HG03342 (cell line): Measurements from ENCODE around the gene SLC6A15.

Experiments
- ATAC-seq: cut with Tn5 transposase; IDR thresholded peaks from one replicate; pipeline ENCODE4 v1.9.1; 2021; ENCODE audit warnings: mild to moderate bottlenecking, moderate library complexity; ENCODE audit not compliant: unreplicated experiment

The SLC6A15 gene

DNA sequence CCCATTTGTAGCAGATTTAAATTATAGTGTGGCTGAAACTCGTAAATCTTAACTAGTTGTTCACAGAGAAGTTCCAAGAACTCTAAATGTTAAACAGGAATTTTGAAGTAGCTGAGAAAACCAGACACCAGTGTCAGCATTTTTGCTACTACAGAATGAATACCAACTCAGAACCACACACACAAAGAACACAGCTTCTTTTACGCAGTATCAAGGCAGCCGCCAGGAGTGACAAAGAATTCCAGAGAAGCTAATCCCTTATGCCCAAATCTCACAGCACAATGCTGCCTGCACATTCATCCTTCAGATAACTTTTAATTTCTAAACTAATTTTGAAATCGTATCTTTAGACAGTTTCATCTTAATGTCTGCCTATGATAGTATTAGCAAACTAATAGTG, 37.4 kb downstream of the SLC6A15 start:
- ATAC-seq = no peak

DNA sequence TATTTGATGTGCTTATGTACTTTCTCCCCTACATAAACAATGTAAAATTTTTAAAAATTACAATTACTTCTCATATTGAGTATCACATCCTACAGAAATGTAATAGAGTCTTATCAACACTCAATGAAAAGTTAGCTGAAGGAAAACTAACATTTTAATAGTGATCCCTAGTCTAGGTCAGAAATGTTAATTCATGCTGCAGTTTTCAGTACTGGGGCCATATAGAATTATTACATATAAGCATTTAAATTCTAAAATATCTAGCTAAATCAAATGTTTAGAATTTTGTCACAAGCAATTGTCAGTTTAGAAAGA, 37.8 kb downstream of the SLC6A15 start:
- ATAC-seq = peak; percentile 3

DNA sequence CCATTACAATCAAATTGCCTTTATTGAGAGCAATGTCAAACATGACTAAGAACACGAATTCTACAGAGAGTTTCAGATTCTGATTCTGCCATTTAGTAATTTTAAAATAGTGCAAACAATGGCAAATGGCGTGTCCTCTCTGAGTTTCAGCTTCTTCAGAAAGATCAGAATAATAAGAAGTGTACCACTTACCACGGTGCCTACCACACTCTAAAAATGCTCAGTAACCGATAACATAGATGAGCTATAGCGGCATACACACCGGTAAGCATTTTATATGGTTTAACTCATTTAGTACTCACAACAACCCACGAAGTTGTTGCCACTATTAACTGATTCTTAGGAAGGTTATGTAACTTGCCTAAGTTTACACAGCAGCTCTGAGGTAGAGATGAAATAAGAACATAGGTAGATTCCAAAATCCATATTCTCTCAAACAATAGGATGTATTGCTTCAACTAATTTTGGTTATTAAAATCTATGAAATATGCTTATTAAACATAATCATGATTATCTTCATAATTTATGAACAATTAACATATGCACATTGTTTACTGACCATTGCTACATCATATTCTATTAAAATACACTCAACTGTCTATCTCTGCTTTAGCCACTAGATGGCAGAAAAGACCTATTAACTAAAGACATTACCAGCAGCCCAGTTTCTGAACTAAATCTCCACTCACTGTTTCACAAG, 38.3 kb downstream of the SLC6A15 start:
- peak; percentile 97 for ATAC-seq

DNA sequence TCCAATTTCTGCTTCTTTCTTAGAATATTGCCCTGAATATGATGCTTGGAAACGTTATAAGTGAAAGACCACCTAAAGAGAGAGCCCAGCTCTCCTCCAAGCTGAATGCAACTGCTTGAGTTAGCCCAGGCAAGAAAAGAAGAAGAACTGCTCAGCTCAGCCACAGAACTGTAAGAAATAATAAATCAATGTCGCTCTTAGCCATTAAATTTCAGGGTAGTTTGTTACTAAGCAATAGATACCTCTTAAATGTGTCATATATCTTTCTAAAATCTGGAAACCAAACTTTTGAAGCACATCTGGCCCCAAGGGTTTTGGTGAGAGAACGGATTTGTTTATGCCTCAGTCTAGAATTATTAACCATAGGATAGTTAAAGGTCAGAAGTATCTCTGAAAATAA, 50.4 kb downstream of the SLC6A15 start:
- no peak for ATAC-seq

GRCh38 chr12:84860718-84861117, 51.9 kb downstream of the SLC6A15 start:
- no peak for ATAC-seq

- ATAC-seq = no peak
These were observed 53.8 kb downstream of the SLC6A15 start for GRCh38 chr12:84858796-84859195.

DNA sequence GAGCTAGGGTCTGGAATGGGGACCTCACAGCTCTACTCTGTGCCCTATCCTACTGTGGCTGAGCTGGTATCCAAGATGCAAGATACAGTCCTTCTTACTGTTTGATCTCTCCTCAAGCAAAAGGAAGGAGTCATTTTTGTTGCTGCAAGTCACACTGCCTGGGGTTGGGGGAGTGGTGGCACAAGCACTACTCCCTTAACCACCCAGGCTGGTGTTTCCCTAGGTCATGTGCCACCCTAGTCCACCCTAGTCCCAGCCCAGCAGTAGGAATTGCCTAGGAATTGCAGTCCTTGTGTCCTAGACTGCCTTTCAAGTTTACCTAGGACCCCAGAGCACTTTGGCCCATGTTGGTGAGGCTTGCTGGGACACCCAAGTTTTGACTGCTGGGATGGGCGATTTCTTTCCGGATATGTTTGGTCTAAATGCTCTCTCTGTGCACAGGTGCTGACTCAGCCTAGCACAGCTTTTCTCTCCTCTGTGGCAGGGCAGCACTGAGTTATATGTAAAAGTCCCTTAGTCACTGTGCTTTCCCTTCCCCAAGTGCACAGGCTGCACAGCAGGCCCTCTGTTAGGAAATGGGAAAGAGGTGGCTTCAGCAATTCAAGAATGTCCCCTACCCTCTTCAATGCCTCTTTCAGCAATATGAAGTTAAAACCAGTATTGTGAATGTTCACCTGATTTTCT, 54.9 kb downstream of the SLC6A15 start:
- ATAC-seq = no peak

DNA sequence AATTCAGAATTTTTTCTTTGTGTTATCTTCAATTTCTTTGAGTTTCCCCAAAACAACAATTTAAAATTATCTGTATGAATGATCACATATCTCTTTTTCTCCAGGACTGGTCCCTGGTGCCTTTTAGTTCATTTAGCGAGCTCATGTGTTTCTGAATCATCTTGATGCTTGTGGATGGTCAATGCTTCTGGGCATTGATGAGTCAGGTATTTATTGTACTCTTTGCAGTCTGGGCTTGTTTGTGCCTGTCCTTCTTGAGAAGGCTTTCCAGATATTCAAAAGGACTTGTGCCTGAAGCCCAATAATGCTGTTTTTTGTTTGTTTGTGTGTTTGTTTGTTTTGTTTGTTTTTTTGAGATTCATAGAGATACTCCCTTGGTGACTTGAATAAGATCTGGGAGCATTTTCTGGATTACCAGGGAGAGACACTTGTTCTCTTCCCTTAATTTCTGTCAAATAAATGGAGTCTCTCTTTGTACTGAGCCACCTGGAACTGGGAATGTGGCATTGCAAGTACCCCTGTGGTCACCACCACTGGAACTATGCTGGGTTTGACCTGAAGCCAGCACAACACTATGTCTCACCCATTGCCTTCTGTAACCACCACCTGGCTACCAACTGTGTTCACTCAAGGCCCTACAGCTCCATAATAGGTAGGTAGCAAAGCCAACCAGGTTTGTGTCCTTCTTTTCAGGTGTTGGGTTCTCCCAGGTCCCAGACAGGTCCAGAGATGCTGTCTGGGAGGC, 56.3 kb downstream of the SLC6A15 start:
- no peak for ATAC-seq

DNA sequence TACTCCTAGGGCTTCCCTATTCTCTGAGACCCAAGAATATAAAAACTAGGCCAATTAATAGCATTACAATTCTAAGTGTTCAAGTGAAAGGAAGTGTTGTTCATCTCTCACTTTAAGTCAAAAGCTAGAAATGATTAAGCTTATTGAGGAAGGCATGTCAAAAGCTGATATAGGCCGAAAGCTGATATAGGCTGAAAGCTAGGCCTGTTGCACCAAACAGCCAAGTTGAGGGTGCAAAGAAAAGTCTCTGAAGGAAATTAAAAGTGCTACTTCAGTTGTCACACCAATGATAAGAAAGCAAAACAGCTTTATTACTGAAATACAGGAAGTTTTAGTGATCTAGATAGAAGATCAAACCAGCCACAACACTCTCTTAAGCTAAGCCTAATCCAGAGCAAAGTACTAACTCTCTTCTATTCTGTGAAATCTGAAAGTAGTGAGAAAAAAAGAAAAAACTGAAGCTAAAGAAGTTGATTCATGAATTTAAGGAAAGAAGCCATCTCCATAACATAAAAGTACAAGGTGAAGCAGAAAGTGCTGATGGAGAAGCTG, 68.9 kb downstream of the SLC6A15 start:
- no peak for ATAC-seq

GRCh38 chr12:84842406-84843013, 70.1 kb downstream of the SLC6A15 start:
- peak; percentile 88 for ATAC-seq

- no peak for ATAC-seq
These were observed 71.0 kb downstream of the SLC6A15 start for GRCh38 chr12:84841591-84841990.

DNA sequence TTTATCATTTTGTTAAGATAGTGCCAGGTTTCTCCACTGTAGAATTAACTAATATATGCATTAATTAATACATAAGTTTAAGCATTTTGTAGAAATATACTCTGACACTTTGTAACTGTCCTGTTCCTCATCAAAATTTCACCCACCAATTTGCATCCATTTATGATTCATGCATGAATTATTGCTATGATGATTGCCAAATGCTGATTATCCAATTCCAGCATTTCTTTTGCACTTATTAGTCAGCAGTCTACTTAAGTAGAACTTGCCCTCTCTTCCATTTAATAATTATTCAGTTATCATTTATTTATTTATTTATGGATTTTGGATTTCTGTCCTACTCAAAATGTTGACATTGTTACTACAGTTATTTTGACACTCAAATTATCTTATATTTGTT, 72.2 kb downstream of the SLC6A15 start:
- no peak for ATAC-seq

DNA sequence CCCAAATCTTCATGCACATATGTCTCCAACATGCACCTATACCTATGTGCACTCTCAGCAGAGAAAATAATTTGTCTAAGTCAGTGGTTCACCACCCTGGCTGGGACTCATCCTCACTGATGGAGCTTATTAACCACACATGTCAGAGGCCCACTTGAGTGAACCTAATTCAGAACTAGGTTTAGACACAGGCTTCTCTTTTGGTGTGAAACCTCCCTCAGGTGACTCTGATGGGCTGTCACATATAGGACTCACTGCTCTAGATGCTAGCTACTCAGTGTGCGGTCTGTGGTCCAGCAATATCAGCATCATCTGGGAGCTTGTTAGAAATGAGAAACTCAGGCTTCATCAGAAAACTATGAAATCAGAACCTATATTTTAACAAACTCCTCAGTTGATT, 85.7 kb downstream of the SLC6A15 start:
- no peak for ATAC-seq

- ATAC-seq = no peak
These were observed 87.5 kb downstream of the SLC6A15 start for GRCh38 chr12:84825149-84825548.

- ATAC-seq = no peak
These were observed 90.1 kb downstream of the SLC6A15 start for GRCh38 chr12:84822525-84822924.

GRCh38 chr12:84816916-84817695, 95.5 kb downstream of the SLC6A15 start:
- no peak for ATAC-seq

GRCh38 chr12:84814664-84815245, 97.8 kb downstream of the SLC6A15 start:
- no peak for ATAC-seq

DNA sequence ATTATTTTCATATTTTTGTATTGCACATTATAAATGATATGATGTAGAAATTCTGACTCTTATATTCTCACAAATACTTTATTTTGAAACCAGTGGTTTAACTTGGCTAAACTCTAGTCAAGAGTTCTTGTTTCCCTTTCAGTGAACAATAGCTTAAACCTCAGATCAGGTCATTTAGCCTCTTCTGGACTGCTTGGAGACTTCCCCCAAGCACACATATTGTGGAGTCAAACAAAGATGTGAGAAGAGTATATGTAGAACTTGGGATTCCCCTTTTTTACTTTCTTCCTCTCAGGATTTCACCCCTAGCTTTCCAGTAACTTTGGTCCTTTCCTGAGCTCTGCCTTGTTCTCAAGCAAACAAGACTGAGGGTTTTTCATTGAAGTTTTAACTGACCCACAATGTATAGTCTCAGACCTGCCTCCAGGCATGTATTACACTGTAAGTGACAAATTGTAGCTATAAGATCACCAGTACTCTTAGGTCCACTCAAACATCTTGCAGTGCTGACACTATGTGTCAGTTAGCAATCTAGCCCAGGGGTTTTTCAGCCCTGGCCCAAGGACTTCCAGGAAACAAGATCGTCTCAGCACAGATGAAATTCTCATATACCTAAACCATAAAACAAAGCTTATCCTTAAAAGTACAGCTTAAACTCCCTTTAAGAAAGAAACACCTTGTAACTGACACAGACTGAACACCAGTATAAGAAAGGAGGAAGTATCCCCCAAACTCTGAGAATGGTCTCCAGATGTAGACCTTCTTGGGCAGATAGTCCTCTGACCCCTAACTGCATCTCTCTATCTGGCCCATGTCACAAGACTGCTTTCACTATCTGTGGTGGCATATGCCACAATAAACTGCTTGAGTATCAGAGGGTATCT, 98.6 kb downstream of the SLC6A15 start:
- peak; percentile 68 for ATAC-seq

DNA sequence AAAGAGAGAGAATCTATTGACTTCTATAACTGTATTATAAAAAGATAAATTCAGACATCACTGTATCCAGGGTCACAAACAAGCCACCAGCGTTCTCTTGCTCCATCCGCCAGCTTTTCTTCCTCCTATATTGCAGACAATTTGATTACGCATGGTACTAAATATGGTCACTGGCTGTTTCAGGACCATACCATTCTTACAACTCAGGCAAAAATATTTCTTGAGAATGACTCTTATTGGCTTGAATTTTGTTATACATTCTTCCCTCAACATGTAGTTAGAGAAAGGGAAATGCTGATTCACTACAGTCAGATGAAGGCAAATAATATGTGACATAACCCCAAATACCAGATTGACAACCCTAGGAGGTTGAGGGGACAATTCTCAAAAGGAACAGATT, 101.3 kb downstream of the SLC6A15 start:
- ATAC-seq = no peak
